NCI-H774 (cell line): ENCODE data around the gene OTULIN.

Source experiments
- DNase-seq: peaks from one replicate; lab custom pipeline; 2025; lab: John Stamatoyannopoulos, UW

OTULIN gene

GRCh38 chr5:14664270-14665100, at the start of gene OTULIN:
Gene OTULIN (plus strand): TSS chr5:14664718. CDS start chr5:14664826, 108 bp downstream.
- DNase-seq: peak; percentile 98

- DNase-seq: peak; percentile 52
Measured at GRCh38 chr5:14615365-14615764, 49.2 kb upstream of the OTULIN start.

- no peak for DNase-seq
Measured at GRCh38 chr5:14617441-14617840, 47.1 kb upstream of the OTULIN start.

- DNase-seq: no peak
Measured at GRCh38 chr5:14627270-14627669, 37.2 kb upstream of the OTULIN start.

GRCh38 chr5:14628346-14628745, 36.2 kb upstream of the OTULIN start:
- DNase-seq: no peak

- no peak for DNase-seq
Measured at GRCh38 chr5:14630671-14631070, 33.8 kb upstream of the OTULIN start.

- no peak for DNase-seq
Measured at GRCh38 chr5:14635656-14636055, 28.9 kb upstream of the OTULIN start.

GRCh38 chr5:14640765-14641164, 23.8 kb upstream of the OTULIN start:
- DNase-seq: no peak

- DNase-seq: no peak
Measured at GRCh38 chr5:14644623-14645237, 19.8 kb upstream of the OTULIN start.

- DNase-seq: no peak
Measured at GRCh38 chr5:14650052-14650451, 14.5 kb upstream of the OTULIN start.

GRCh38 chr5:14655146-14655741, 9.3 kb upstream of the OTULIN start:
- DNase-seq: no peak

- no peak for DNase-seq
Measured at GRCh38 chr5:14656898-14657297, 7.6 kb upstream of the OTULIN start.

- DNase-seq: no peak
Measured at GRCh38 chr5:14659821-14660607, 4.5 kb upstream of the OTULIN start.

- DNase-seq: no peak
Measured at GRCh38 chr5:14660833-14661232, 3.7 kb upstream of the OTULIN start.

GRCh38 chr5:14662721-14663260, 1.7 kb upstream of the OTULIN start:
- DNase-seq: no peak

GRCh38 chr5:14663734-14664269, 716 bp upstream of the OTULIN start:
- peak; percentile 64 for DNase-seq

GRCh38 chr5:14665101-14665822, 744 bp downstream of the OTULIN start:
- no peak for DNase-seq

GRCh38 chr5:14665949-14666348, 1.4 kb downstream of the OTULIN start:
- DNase-seq: no peak

- no peak for DNase-seq
Measured at GRCh38 chr5:14666357-14666756, 1.8 kb downstream of the OTULIN start.

- DNase-seq: no peak
Measured at GRCh38 chr5:14667290-14667689, 2.8 kb downstream of the OTULIN start.

- no peak for DNase-seq
Measured at GRCh38 chr5:14667770-14668169, 3.3 kb downstream of the OTULIN start.
